PC-3 (cell line): ENCODE measurements around the gene CCR6.

ENCODE experiments used
- EZH2 ChIP-seq: fragments of 300-600 bp; sonication (generic); IDR thresholded peaks from one replicate; pipeline ENCODE4 v1.6.1; 2017; ENCODE audit warnings: antibody characterized with exemption, mild to moderate bottlenecking, low read length; ENCODE audit not compliant: unreplicated experiment
- EZH2phosphoT487 ChIP-seq: fragments of 300-600 bp; sonication (generic); IDR thresholded peaks from 2 replicates; pipeline ENCODE4 v1.6.1; 2018; ENCODE audit warnings: mild to moderate bottlenecking, antibody characterized with exemption, low read length, borderline replicate concordance
- TF ChIP-seq, protein P1 (sequence below): fragments of 300-600 bp; sonication (generic); conservative IDR thresholded peaks from 2 replicates; pipeline ENCODE4 v1.5.1; 2017; ENCODE audit warnings: antibody characterized with exemption, low read depth, mild to moderate bottlenecking, low read length

- TF ChIP-seq, protein P1, sequence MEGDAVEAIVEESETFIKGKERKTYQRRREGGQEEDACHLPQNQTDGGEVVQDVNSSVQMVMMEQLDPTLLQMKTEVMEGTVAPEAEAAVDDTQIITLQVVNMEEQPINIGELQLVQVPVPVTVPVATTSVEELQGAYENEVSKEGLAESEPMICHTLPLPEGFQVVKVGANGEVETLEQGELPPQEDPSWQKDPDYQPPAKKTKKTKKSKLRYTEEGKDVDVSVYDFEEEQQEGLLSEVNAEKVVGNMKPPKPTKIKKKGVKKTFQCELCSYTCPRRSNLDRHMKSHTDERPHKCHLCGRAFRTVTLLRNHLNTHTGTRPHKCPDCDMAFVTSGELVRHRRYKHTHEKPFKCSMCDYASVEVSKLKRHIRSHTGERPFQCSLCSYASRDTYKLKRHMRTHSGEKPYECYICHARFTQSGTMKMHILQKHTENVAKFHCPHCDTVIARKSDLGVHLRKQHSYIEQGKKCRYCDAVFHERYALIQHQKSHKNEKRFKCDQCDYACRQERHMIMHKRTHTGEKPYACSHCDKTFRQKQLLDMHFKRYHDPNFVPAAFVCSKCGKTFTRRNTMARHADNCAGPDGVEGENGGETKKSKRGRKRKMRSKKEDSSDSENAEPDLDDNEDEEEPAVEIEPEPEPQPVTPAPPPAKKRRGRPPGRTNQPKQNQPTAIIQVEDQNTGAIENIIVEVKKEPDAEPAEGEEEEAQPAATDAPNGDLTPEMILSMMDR = no peak
- TF ChIP-seq EZH2 (no peak), EZH2phosphoT487 (no peak)
These were observed 31.4 kb downstream of the CCR6 start for GRCh38 chr6:167154291-167154690.
